Activated CD4-positive, alpha-beta T cell treated with anti-CD3 and anti-CD28 coated beads, Interleukin-2, amount 10 ng/mL, durations not matched to agents 24 days and 14 days (primary cell): ENCODE results near the gene SLC22A1. TPM values are rescaled to one million over a fixed set of nuclear protein-coding genes. Genes with fewer than 3 reads are reported as not detected.
A peak's percentile ranks its signal among the peaks of the same experiment; 100 is the strongest.
"Not testable (repeated sequence)": the region's sequence is repeated elsewhere in the genome, so short reads cannot be mapped to it uniquely, and the experiment has no call there.

Experiments
- DNase-seq: peaks from one replicate; pipeline ENCODE4 v3.0.0; 2022
- H3K27ac Mint-ChIP-seq: one replicate; pipeline ENCODE4 v1.8.0; 2022; ENCODE audit warnings: mild to moderate bottlenecking, mixed read lengths
- H3K27me3 Mint-ChIP-seq: one replicate; pipeline ENCODE4 v1.8.0; 2022; ENCODE audit warnings: mixed read lengths
- H3K36me3 Mint-ChIP-seq: one replicate; pipeline ENCODE4 v1.8.0; 2022; ENCODE audit warnings: low read depth, mild to moderate bottlenecking, mixed read lengths
- H3K4me1 Mint-ChIP-seq: one replicate; pipeline ENCODE4 v1.8.0; 2021; ENCODE audit warnings: mixed read lengths
- H3K4me3 Mint-ChIP-seq: one replicate; pipeline ENCODE4 v1.8.0; 2022; ENCODE audit warnings: mild to moderate bottlenecking, moderate library complexity, mixed read lengths
- H3K9me3 Mint-ChIP-seq: one replicate; pipeline ENCODE4 v1.8.0; 2021; ENCODE audit warnings: mixed read lengths
- intact Hi-C: fragments of 100-400 bp; cut with micrococcal nuclease; formaldehyde crosslinking; loops from one replicate; pipeline ENCODE4 v1.15.1; 2023
- total RNA-seq: library from RNA; stranded (reverse); gene quantifications from 2 replicates; pipeline ENCODE4 v1.2.3, GENCODE V29; 2022

Gene SLC22A1
- total RNA-seq, 1 donor from 2014 or later: 2.2 TPM

DNA sequence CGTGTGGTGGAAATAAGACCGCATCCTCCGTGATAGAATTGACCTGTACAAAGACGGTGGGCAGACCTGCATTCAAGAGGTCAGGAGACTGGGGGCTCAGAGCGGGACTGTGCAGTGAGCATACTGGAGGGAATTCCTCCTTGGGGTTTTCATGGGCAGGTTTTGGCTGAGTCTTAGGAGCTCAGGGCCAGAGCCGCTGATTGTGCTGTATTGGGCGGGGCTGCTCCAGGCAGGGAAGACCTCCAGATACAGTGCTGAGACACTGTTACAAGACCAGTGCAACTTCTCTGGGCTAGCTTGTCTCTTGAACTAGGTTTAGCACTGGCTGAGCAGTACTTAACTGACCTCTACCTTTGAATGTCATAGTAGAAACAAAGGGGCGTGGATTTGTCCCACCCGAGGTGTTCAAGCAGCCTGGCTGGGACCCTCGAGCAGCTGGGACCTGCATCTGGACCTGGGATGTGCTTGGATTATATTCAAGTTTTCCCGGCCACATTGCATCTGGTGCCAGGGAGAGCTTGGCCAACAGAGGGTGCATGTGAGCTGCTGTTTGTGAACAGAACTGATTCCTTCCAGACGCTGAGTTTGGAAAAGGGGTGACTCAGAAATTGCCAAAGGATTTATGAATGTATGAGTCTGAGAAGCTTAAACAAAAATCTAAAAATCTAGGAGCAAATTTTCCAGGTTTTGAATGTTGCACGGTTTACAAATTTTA is 33.4 kb upstream of the SLC22A1 start:
- H3K27me3 Mint-ChIP-seq: no peaks in the 10 kb centered on the region
- DNase-seq: no peak
- no peak overlapping the region for H3K4me3 Mint-ChIP-seq
- intact Hi-C loops: no loop called here
- peaks cover 67% of the 10 kb centered on the region for H3K36me3 Mint-ChIP-seq
- peaks cover 7% of the 10 kb centered on the region for H3K4me1 Mint-ChIP-seq
- no peak overlapping the region for H3K27ac Mint-ChIP-seq
- H3K9me3 Mint-ChIP-seq: no peaks in the 10 kb centered on the region

DNA sequence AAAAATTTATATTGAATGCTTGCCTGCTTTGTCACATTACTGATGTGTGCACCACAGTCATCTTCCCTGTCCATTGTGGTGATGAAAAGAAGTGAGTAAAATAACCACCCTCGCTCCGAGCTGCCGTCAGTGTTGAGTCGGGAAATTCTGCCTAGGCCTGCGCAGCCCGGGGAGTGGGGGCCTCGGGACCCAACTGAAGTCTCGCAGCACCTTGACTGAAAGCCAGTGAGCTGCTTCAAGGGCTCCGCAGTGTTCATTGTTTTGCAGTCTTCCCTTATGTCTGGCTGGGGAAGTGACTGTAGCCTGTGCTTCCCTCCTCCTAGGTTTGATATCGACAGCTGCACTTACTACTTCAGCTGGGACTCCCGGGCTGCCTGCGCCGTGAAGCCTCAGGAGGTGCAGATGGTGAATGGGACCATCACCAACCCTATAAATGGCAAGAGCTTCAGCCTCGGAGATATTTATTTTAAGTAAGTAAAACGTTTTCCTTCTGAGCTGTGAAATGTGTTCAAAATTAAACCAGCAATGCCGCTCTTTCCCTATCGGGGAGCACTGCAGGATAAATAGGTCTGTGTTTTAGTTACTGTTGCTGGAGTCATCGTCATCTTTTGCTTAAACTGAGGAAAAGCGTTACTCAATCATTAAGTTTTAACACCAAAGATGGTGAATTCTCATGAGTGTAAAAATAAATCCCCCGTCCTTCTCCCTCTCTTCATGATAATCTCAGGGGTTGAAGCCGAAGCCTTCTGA is 32.7 kb upstream of the SLC22A1 start:
- Mint-ChIP-seq H3K27me3 (no peaks in the 10 kb centered on the region), H3K9me3 (no peaks in the 10 kb centered on the region), H3K36me3 (peaks cover 68% of the 10 kb centered on the region), H3K4me1 (peaks cover 3% of the 10 kb centered on the region), H3K4me3 (no peak overlapping the region), H3K27ac (no peak overlapping the region)
- DNase-seq: no peak
- intact Hi-C loops: no loop called here

- no peak overlapping the region for H3K4me3 Mint-ChIP-seq
- H3K27ac Mint-ChIP-seq: no peak overlapping the region
- intact Hi-C loops: no loop called here
- no peaks in the 10 kb centered on the region for H3K4me1 Mint-ChIP-seq
- H3K36me3 Mint-ChIP-seq: peaks cover 70% of the 10 kb centered on the region
- H3K9me3 Mint-ChIP-seq: no peaks in the 10 kb centered on the region
- no peak for DNase-seq
- no peaks in the 10 kb centered on the region for H3K27me3 Mint-ChIP-seq
These were observed 32.1 kb upstream of the SLC22A1 start for GRCh38 chr6:160089534-160089897.

- DNase-seq, H3K27ac Mint-ChIP-seq, H3K27me3 Mint-ChIP-seq, intact Hi-C loops, H3K9me3 Mint-ChIP-seq, H3K4me3 Mint-ChIP-seq, H3K4me1 Mint-ChIP-seq: not testable (repeated sequence)
- peaks cover 63% of the 10 kb centered on the region for H3K36me3 Mint-ChIP-seq
These were observed 31.0 kb upstream of the SLC22A1 start for GRCh38 chr6:160090442-160091239.

DNA sequence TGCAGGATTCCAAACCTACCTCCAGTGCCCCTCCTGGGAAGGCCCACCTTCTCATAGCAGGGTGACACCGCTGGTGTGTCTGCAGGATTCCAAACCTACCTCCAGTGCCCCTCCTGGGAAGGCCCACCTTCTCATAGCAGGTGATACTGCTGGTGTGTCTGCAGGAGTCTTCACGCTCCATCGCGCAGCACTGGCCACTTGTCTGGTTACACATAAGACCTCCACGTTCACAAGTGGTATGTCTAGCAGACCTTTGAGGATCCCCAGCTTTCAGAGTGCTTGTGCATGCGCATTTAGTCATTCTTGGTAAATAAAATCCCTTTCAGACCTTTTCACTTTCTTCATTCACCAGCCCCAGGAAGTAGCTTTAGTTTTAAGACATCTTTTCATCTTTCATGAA is 29.4 kb upstream of the SLC22A1 start:
- H3K9me3 Mint-ChIP-seq, H3K27ac Mint-ChIP-seq, intact Hi-C loops, H3K4me3 Mint-ChIP-seq, H3K4me1 Mint-ChIP-seq, H3K27me3 Mint-ChIP-seq, DNase-seq: not testable (repeated sequence)
- peaks cover 68% of the 10 kb centered on the region for H3K36me3 Mint-ChIP-seq

DNA sequence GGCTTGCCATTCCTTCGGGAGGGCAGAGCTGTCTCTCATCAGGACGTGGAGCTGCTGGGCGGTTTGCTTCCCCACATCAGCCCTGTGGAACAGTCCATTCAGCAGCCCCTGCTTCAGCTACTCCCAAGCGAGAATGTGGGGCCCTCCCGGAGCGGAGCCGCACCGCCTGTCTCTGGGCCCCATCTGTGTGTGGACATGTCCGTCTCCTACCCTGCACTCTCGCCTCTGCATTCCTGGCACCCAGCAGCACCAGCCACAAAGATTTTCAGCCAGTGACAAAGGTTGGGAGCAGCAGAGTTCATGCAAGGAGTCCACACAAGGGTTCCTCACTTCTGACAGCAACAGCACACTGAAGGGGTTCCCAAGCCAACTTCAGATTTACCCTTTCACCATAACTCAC is 29.0 kb upstream of the SLC22A1 start:
- DNase-seq: no peak
- peaks cover 70% of the 10 kb centered on the region for H3K36me3 Mint-ChIP-seq
- H3K27me3 Mint-ChIP-seq: no peaks in the 10 kb centered on the region
- H3K4me1 Mint-ChIP-seq: no peaks in the 10 kb centered on the region
- no peaks in the 10 kb centered on the region for H3K9me3 Mint-ChIP-seq
- no peak overlapping the region for H3K4me3 Mint-ChIP-seq
- intact Hi-C loops: no loop called here
- H3K27ac Mint-ChIP-seq: no peak overlapping the region

DNA sequence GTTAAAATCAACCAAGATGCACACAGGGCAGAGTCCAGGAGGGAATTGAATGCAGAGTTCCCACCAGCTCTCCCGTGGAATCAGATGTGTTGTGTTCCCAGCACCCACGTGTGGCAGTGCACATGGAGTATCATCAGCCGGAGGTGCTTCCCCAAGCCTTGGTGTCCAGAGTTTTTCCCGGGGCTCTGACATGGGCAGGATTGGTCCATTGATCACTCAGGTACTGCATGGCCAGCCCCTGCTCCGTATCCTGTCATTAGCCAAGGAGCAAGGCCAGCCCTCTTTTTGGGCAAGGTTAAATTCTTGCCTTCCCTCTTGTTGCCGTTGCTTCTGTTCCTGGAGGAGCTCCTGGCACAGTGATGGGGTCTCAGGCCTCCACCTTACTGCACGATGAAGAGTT is 28.6 kb upstream of the SLC22A1 start:
- Mint-ChIP-seq H3K4me3 (no peak overlapping the region), H3K4me1 (no peaks in the 10 kb centered on the region), H3K27me3 (no peaks in the 10 kb centered on the region), H3K36me3 (peaks cover 72% of the 10 kb centered on the region), H3K27ac (no peak overlapping the region), H3K9me3 (no peaks in the 10 kb centered on the region)
- DNase-seq: no peak
- intact Hi-C loops: no loop called here

DNA sequence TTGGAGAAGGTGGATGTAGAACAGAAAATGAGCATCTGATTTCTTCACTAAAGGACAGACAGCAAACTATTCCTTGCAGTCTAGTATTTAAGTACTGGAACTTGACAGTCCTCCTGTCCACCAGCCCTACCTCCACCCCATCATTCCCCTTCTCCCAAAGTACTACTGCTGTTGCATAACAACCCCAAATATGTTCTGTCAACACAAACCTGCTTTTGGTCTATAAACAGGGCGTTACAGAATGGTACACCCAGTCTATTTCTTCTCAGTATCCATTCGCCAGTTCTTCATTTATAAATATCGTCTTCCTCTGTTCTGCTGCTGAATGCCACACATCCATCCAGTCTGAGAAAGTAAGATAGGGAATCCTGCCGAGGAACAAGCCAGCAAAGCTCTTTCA is 27.7 kb upstream of the SLC22A1 start:
- H3K4me1 Mint-ChIP-seq: peaks cover 2% of the 10 kb centered on the region
- H3K9me3 Mint-ChIP-seq: no peaks in the 10 kb centered on the region
- H3K27ac Mint-ChIP-seq: no peak overlapping the region
- intact Hi-C loops: no loop called here
- no peak for DNase-seq
- peaks cover 73% of the 10 kb centered on the region for H3K36me3 Mint-ChIP-seq
- no peak overlapping the region for H3K4me3 Mint-ChIP-seq
- no peaks in the 10 kb centered on the region for H3K27me3 Mint-ChIP-seq

- Mint-ChIP-seq H3K4me3 (no peak overlapping the region), H3K36me3 (peaks cover 60% of the 10 kb centered on the region), H3K27ac (no peak overlapping the region), H3K4me1 (peaks cover 8% of the 10 kb centered on the region), H3K27me3 (no peaks in the 10 kb centered on the region), H3K9me3 (no peaks in the 10 kb centered on the region)
- no peak for DNase-seq
- intact Hi-C loops: no loop called here
These were observed 26.3 kb upstream of the SLC22A1 start for GRCh38 chr6:160095146-160095845.

DNA sequence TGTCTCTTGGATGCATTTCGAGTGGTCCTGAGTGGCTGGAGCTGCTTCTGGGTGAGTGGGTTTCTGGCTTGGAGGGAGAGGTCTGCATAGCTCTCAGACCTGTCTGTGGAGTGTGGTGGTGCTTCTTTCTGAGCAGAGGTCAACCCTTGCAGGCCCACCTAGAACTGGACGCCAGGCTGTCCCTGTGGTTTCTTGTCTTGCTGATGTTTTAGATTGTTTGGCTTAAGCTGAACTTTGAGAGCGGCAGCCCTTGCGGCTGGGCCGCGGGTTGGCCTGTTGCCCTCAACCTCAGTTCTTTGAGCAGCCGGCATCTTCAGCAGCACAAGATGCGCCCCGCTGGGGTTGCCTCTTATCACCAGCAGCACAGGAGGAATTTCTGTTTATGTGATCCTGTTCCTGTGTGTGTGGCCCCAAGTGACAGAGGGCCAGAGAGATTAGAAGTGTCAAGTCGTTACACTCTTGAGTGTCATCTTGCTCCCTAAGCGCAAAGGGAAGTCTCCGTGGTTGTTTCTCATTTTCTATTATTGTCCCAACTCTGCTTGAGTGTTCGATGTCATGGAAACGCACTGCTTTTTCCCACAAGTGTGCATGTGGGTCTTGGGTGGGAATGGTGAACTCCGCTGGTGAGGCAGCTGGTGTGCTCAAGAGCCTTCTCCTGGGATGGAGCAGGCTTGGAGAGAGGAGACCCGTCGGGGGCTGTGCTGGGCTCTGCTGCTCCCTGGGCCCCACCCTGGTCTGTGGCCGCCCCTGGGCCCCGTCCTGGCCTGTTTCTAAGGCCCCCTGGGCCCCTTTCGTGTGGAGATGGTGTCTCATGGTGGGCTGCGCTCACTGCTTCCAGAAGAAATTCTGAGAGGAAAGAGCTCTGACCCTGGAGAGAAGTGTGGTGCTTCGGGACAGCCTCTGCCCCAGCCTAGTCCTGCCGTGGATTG is 20.1 kb upstream of the SLC22A1 start:
- H3K27me3 Mint-ChIP-seq: no peaks in the 10 kb centered on the region
- peaks cover 56% of the 10 kb centered on the region for H3K36me3 Mint-ChIP-seq
- H3K27ac Mint-ChIP-seq: peak overlapping the region; percentile 60
- peaks cover 13% of the 10 kb centered on the region for H3K4me1 Mint-ChIP-seq
- H3K9me3 Mint-ChIP-seq: no peaks in the 10 kb centered on the region
- no peak overlapping the region for H3K4me3 Mint-ChIP-seq
- intact Hi-C loops: loop anchor here (5.0 to 10.0 kb wide), 2 partner anchors 239 to 317 kb away; partner anchors contain the start of gene TCP1
- no peak for DNase-seq

DNA sequence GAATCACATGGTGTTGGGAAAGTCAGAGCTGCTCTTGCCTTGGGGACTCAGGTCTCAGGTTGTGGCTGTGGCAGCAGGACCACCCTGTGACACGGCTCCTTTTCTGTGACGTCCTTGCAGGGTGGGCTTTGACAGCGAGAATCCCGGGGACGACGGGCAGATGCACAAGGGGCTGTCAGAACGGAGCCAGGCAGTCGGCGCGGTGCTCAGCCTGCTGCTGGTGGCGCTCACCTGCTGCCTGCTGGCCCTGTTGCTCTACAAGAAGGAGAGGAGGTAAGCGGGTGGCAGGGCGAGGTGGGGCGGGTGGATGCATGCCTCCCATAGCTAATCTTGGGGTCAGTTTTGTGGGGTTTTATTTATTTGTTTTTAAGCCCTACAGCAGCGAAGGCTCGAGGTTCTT is 19.2 kb upstream of the SLC22A1 start:
- Mint-ChIP-seq H3K4me1 (peaks cover 13% of the 10 kb centered on the region), H3K4me3 (no peak overlapping the region), H3K27me3 (no peaks in the 10 kb centered on the region), H3K27ac (no peak overlapping the region), H3K36me3 (peaks cover 51% of the 10 kb centered on the region), H3K9me3 (no peaks in the 10 kb centered on the region)
- intact Hi-C loops: loop anchor here (5.0 to 10.0 kb wide), 2 partner anchors 240 to 318 kb away; partner anchors contain the start of gene TCP1
- no peak for DNase-seq

GRCh38 chr6:160102956-160103824 is 18.4 kb upstream of the SLC22A1 start:
- Mint-ChIP-seq H3K36me3 (peaks cover 47% of the 10 kb centered on the region), H3K4me3 (no peak overlapping the region), H3K27me3 (no peaks in the 10 kb centered on the region), H3K9me3 (no peaks in the 10 kb centered on the region), H3K4me1 (peaks cover 15% of the 10 kb centered on the region), H3K27ac (no peak overlapping the region)
- intact Hi-C loops: loop anchor here (5.0 to 10.0 kb wide), 2 partner anchors 241 to 318 kb away; partner anchors contain the start of gene TCP1
- peak; percentile 72 for DNase-seq
